ENCODE data around the gene SPART. TPM values are rescaled to one million over a fixed set of nuclear protein-coding genes. Genes with fewer than 3 reads are reported as not detected.

SPART gene
- total RNA-seq, 1 experiment from 2014 or later = 60.6 TPM

DNA sequence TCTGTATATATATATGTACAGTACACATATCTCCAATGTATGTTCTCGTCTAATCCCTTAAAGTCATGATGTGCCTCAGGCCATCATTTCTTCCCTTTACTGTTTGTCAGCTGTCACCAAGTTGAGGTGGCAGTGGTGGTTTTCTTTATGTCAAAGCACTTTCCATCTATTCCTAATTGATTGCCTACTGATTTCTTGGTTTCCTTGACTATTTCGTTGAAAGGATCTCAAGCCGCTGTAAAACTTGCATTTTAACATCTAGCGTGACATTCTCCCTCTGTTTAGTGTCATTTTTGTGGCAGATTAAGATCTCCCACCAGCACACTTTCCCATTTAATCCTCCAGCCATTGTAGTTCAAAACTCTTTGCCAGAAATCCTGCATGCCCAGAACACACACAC, 25.0 kb upstream of the SPART start:
- no peaks in the 10 kb centered on the region for H3K9me3 ChIP-seq (ENCODE audit: control insufficient read depth, low read depth, low read length)
- H2BK15ac ChIP-seq (ENCODE audit: low read depth, low read length) = no peak overlapping the region
- H2AK5ac ChIP-seq (ENCODE audit: insufficient read length, low read length) = no peak overlapping the region
- Mint-ChIP-seq H3K27ac (no peak overlapping the region), H3K9me3 (peaks cover 0 to 2% of the 10 kb centered on the region in 2 experiments; a peak in 2 of 5 replicates), H3K27me3 (ENCODE audit: low read depth) (no peaks in the 10 kb centered on the region), H3K4me1 (peaks cover 4 to 6% of the 10 kb centered on the region in 2 experiments; a peak in 2 of 4 replicates), H3K36me3 (ENCODE audit: insufficient read depth in 1 of 3, low read depth in 3 of 3) (peaks cover 0 to 12% (median 0%) of the 10 kb centered on the region in 3 experiments; a peak in 3 of 7 replicates), H3K4me3 (no peak overlapping the region)
- H3K4me1 ChIP-seq (ENCODE audit: insufficient read depth, low read length) = no peaks in the 10 kb centered on the region
- no peak overlapping the region for H2BK5ac ChIP-seq (ENCODE audit: insufficient read length, low read length)
- H3K14ac ChIP-seq (ENCODE audit: insufficient read depth, low read length) = no peak overlapping the region
- TF ChIP-seq CTCF (conservative IDR thresholded peaks at IDR 0.05) = no peak
- no peak overlapping the region for H4K8ac ChIP-seq (replicated peaks; ENCODE audit: insufficient read length, low read depth, low read length)
- no peak overlapping the region for H4K5ac ChIP-seq (ENCODE audit: insufficient read length, low read depth, low read length)
- H2AFZ ChIP-seq (ENCODE audit: low read length) = no peak overlapping the region
- no peak overlapping the region for H3T11ph ChIP-seq (ENCODE audit: low read length)
- no peak overlapping the region for H2BK120ac ChIP-seq (ENCODE audit: low read depth, low read length, poor library complexity, severe bottlenecking)
- no peak overlapping the region for H3K56ac ChIP-seq (ENCODE audit: insufficient read length, low read depth, low read length)
- no peaks in the 10 kb centered on the region for H3K79me2 ChIP-seq (ENCODE audit: insufficient read depth, low read length)
- no peaks in the 10 kb centered on the region for H3K27me3 ChIP-seq (ENCODE audit: insufficient read depth, low read length)
- no peak overlapping the region for H3K9ac ChIP-seq (ENCODE audit: extremely low read depth, insufficient read length, low read length)
- no peak overlapping the region for H4K91ac ChIP-seq (ENCODE audit: insufficient read length, low read depth, low read length)
- H3K4ac ChIP-seq (ENCODE audit: low read depth, low read length) = no peak overlapping the region
- no peaks in the 10 kb centered on the region for H4K20me1 ChIP-seq (ENCODE audit: control insufficient read depth, insufficient read depth, insufficient read length)
- H2BK20ac ChIP-seq (ENCODE audit: low read depth, low read length, poor library complexity, severe bottlenecking) = no peak overlapping the region
- no peak overlapping the region for H3K18ac ChIP-seq (ENCODE audit: insufficient read length, low read depth, low read length)
- no peaks in the 10 kb centered on the region for H3K79me1 ChIP-seq (ENCODE audit: insufficient read depth, low read depth, low read length, poor library complexity, severe bottlenecking)
- DNase-seq = no peak
- no peak overlapping the region for H3K23ac ChIP-seq (ENCODE audit: insufficient read length, low read depth, low read length)
- no CpG with 5 or more reads among the region's 4 CpGs for WGBS (ENCODE audit: extremely low coverage, insufficient read length, low lambda C conversion rate)
- no peak overlapping the region for H2BK12ac ChIP-seq (ENCODE audit: insufficient read length, low read depth, low read length)
- no peak overlapping the region for H3K27ac ChIP-seq (ENCODE audit: insufficient read length, low read depth, low read length)
- H3K23me2 ChIP-seq (ENCODE audit: insufficient read length, low read depth, low read length, poor library complexity, severe bottlenecking) = no peaks in the 10 kb centered on the region
- no peak overlapping the region for H3K4me2 ChIP-seq (ENCODE audit: insufficient read depth, insufficient read length, low read length)

Measured in H9 (cell line).